Mesenchymal stem cell (in vitro differentiated cells and primary cell): ENCODE measurements around the gene TBL1X.
A peak's percentile ranks its signal among the peaks of the same experiment; 100 is the strongest.

Experiments used
- DNase-seq: peaks from one replicate; pipeline ENCODE4 v3.0.0-alpha.2; 2013
- H2AFZ ChIP-seq: one replicate; pipeline ENCODE4 v1.6.1; 2013; ENCODE audit warnings: low read depth, mild to moderate bottlenecking, control low read depth, inconsistent platforms, low read length, moderate library complexity
- H2AK5ac ChIP-seq: 2 replicates; pipeline ENCODE4 v1.6.1; 2013; ENCODE audit warnings: low read length, moderate library complexity, mild to moderate bottlenecking, inconsistent platforms; ENCODE audit not compliant: severe bottlenecking
- H2BK120ac ChIP-seq: one replicate; pipeline ENCODE4 v1.6.1; 2013; ENCODE audit warnings: low read depth, mild to moderate bottlenecking, inconsistent platforms, low read length, moderate library complexity
- H2BK12ac ChIP-seq, 2 experiments: one replicate each; pipeline ENCODE4 v1.6.1; 2013; ENCODE audit warnings: inconsistent platforms in 2 of 2, low read length in 2 of 2, mild to moderate bottlenecking in 2 of 2, moderate library complexity in 2 of 2, control low read depth in 1 of 2
- H2BK15ac ChIP-seq: one replicate; pipeline ENCODE4 v1.6.1; 2013; ENCODE audit warnings: mild to moderate bottlenecking, low read depth, inconsistent platforms; ENCODE audit not compliant: poor library complexity, severe bottlenecking
- H2BK5ac ChIP-seq: 2 replicates; pipeline ENCODE4 v1.6.1; 2013; ENCODE audit warnings: low read depth, mild to moderate bottlenecking, low read length, control low read depth, inconsistent platforms; ENCODE audit not compliant: poor library complexity, severe bottlenecking
- H3K14ac ChIP-seq, 2 experiments: one replicate each; pipeline ENCODE4 v1.6.1; 2013; ENCODE audit warnings: inconsistent platforms in 2 of 2, low read length in 2 of 2, control low read depth in 1 of 2, mild to moderate bottlenecking in 1 of 2, moderate library complexity in 1 of 2
- H3K18ac ChIP-seq, 2 experiments: one replicate each; pipeline ENCODE4 v1.6.1; 2013; ENCODE audit warnings: inconsistent platforms in 2 of 2, low read length in 2 of 2, control low read depth in 1 of 2, low read depth in 1 of 2, mild to moderate bottlenecking in 1 of 2
- H3K23ac ChIP-seq, 2 experiments: one replicate each; pipeline ENCODE4 v1.6.1; 2013; ENCODE audit warnings: inconsistent platforms in 2 of 2, low read length in 2 of 2, mild to moderate bottlenecking in 2 of 2, moderate library complexity in 2 of 2, control low read depth in 1 of 2
- H3K27ac ChIP-seq: 2 replicates; pipeline ENCODE4 v1.5.1; 2013; ENCODE audit warnings: mild to moderate bottlenecking, moderate library complexity, low read length, control low read depth, inconsistent platforms; ENCODE audit not compliant: poor library complexity, severe bottlenecking
- H3K27me3 ChIP-seq, 2 experiments: 2 replicates each; pipeline versions ENCODE4 v1.6.1 to v1.7.0; 2013; ENCODE audit warnings: low read length in 2 of 2, mild to moderate bottlenecking in 2 of 2, moderate library complexity in 2 of 2, control low read depth in 1 of 2, inconsistent platforms in 1 of 2; ENCODE audit not compliant: control insufficient read depth in 1 of 2, insufficient read depth in 1 of 2
- H3K36me3 ChIP-seq, 2 experiments: 2 replicates each; pipeline versions ENCODE4 v1.6.1 to v1.7.0; 2013; ENCODE audit warnings: low read length in 2 of 2, control low read depth in 1 of 2, inconsistent platforms in 1 of 2, low read depth in 1 of 2, mild to moderate bottlenecking in 1 of 2; ENCODE audit not compliant: insufficient read depth in 2 of 2, control insufficient read depth in 1 of 2
- H3K4ac ChIP-seq, 2 experiments: one replicate each; pipeline ENCODE4 v1.6.1; 2013; ENCODE audit warnings: inconsistent platforms in 2 of 2, low read length in 2 of 2, mild to moderate bottlenecking in 2 of 2, moderate library complexity in 2 of 2, control low read depth in 1 of 2, low read depth in 1 of 2
- H3K4me1 ChIP-seq: 2 replicates; pipeline ENCODE4 v1.6.1; 2013; ENCODE audit warnings: low read depth, low read length, control low read depth; ENCODE audit not compliant: control insufficient read depth, insufficient read depth
- H3K4me2 ChIP-seq: 2 replicates; pipeline ENCODE4 v1.6.1; 2013; ENCODE audit warnings: low read length, mild to moderate bottlenecking, inconsistent platforms; ENCODE audit not compliant: poor library complexity, severe bottlenecking
- H3K4me3 ChIP-seq, 2 experiments: 2 replicates each; pipeline versions ENCODE4 v1.5.1 to v1.7.0; 2013; ENCODE audit warnings: low read length in 2 of 2, mild to moderate bottlenecking in 2 of 2, control low read depth in 1 of 2, low read depth in 1 of 2; ENCODE audit not compliant: insufficient read depth in 1 of 2
- H3K79me1 ChIP-seq: replicated peaks from 2 replicates; pipeline ENCODE4 v1.6.1; 2013; ENCODE audit warnings: mild to moderate bottlenecking, control low read depth, low read length, inconsistent platforms; ENCODE audit not compliant: poor library complexity, severe bottlenecking
- H3K9ac ChIP-seq: 2 replicates; pipeline ENCODE4 v1.7.0; 2013; ENCODE audit warnings: mild to moderate bottlenecking, low read length, moderate library complexity
- H3K9me3 ChIP-seq: 2 replicates; pipeline ENCODE4 v1.7.0; 2013; ENCODE audit warnings: mild to moderate bottlenecking, low read length; ENCODE audit not compliant: control insufficient read depth
- H4K8ac ChIP-seq: one replicate; pipeline ENCODE4 v1.6.1; 2013; ENCODE audit warnings: inconsistent platforms, mild to moderate bottlenecking, low read length, moderate library complexity
- H4K91ac ChIP-seq: one replicate; pipeline ENCODE4 v1.6.1; 2013; ENCODE audit warnings: mild to moderate bottlenecking, low read length, inconsistent platforms
- WGBS: methylation state at CpG from one replicate; pipeline ENCODE4 v1.1.7; 2013; ENCODE audit warnings: mixed read lengths; 5-methylcytosine and 5-hydroxymethylcytosine counted together

Gene TBL1X

GRCh38 chrX:9643807-9644206 is 178.9 kb downstream of the TBL1X start:
- Histone ChIP-seq H3K4me3 (no peak overlapping the region), H4K8ac (no peak overlapping the region), H3K23ac (no peak overlapping the region), H3K36me3 (no peaks in the 10 kb centered on the region), H3K18ac (no peak overlapping the region), H3K79me1 (peaks cover 18% of the 10 kb centered on the region), H2BK5ac (no peak overlapping the region), H3K4me2 (no peak overlapping the region), H3K9ac (no peak overlapping the region), H2AFZ (no peak overlapping the region), H3K9me3 (no peaks in the 10 kb centered on the region), H3K4ac (no peak overlapping the region), H2BK120ac (no peak overlapping the region), H4K91ac (no peak overlapping the region), H3K27ac (no peak overlapping the region), H2BK15ac (no peak overlapping the region), H3K4me1 (no peaks in the 10 kb centered on the region), H3K14ac (no peak overlapping the region), H2BK12ac (no peak overlapping the region), H3K27me3 (no peaks in the 10 kb centered on the region), H2AK5ac (no peak overlapping the region)
- WGBS, result 97% methylated on average over 3 of the region's 4 CpGs
- no peak for DNase-seq

GRCh38 chrX:9644335-9644734 is 179.5 kb downstream of the TBL1X start:
- no peak overlapping the region for H2BK15ac ChIP-seq
- no peak overlapping the region for H2AFZ ChIP-seq
- no peak overlapping the region for H3K4me2 ChIP-seq
- H4K8ac ChIP-seq, result no peak overlapping the region
- H2BK120ac ChIP-seq, result no peak overlapping the region
- no peak overlapping the region for H3K27ac ChIP-seq
- no peak overlapping the region for H3K14ac ChIP-seq
- H2BK5ac ChIP-seq, result no peak overlapping the region
- H3K9ac ChIP-seq, result no peak overlapping the region
- DNase-seq, result no peak
- H3K18ac ChIP-seq, result no peak overlapping the region
- peaks cover 19% of the 10 kb centered on the region for H3K79me1 ChIP-seq
- H3K4me3 ChIP-seq, result no peak overlapping the region
- H3K27me3 ChIP-seq, result no peaks in the 10 kb centered on the region
- 94% methylated on average over 2 of the region's 6 CpGs for WGBS
- H3K36me3 ChIP-seq, result no peaks in the 10 kb centered on the region
- H3K9me3 ChIP-seq, result no peaks in the 10 kb centered on the region
- H2AK5ac ChIP-seq, result no peak overlapping the region
- no peak overlapping the region for H2BK12ac ChIP-seq
- no peaks in the 10 kb centered on the region for H3K4me1 ChIP-seq
- H4K91ac ChIP-seq, result no peak overlapping the region
- H3K4ac ChIP-seq, result no peak overlapping the region
- no peak overlapping the region for H3K23ac ChIP-seq

- Histone ChIP-seq H2BK120ac (no peak overlapping the region), H2BK12ac (no peak overlapping the region)
- 59% methylated on average over 10 of the region's 12 CpGs for WGBS
Observed at GRCh38 chrX:9646471-9647224, 181.8 kb downstream of the TBL1X start.

GRCh38 chrX:9647431-9647830 is 182.6 kb downstream of the TBL1X start:
- Histone ChIP-seq H2BK120ac (no peak overlapping the region), H3K4me3 (no peak overlapping the region), H3K4me1 (peaks cover 5% of the 10 kb centered on the region), H2BK15ac (no peak overlapping the region), H3K4ac (no peak overlapping the region), H3K9me3 (no peaks in the 10 kb centered on the region), H3K14ac (no peak overlapping the region), H2AK5ac (no peak overlapping the region), H3K27ac (no peak overlapping the region), H3K23ac (no peak overlapping the region), H3K79me1 (peaks cover 24% of the 10 kb centered on the region), H4K8ac (no peak overlapping the region), H3K9ac (no peak overlapping the region), H3K18ac (no peak overlapping the region), H3K27me3 (no peaks in the 10 kb centered on the region), H4K91ac (no peak overlapping the region), H3K36me3 (no peaks in the 10 kb centered on the region), H2BK5ac (no peak overlapping the region), H2AFZ (no peak overlapping the region), H3K4me2 (no peak overlapping the region), H2BK12ac (no peak overlapping the region)
- WGBS, result 100% methylated on average over 7 of the region's 7 CpGs
- no peak for DNase-seq

More at GRCh38 chrX:9646471-9647224, 181.8 kb downstream of the TBL1X start:
- H3K36me3 ChIP-seq, result no peaks in the 10 kb centered on the region
- H3K4ac ChIP-seq, result no peak overlapping the region
- H3K27me3 ChIP-seq, result no peaks in the 10 kb centered on the region
- no peak overlapping the region for H3K9ac ChIP-seq
- H3K18ac ChIP-seq, result no peak overlapping the region
- H2AK5ac ChIP-seq, result no peak overlapping the region
- no peak overlapping the region for H2AFZ ChIP-seq
- H4K8ac ChIP-seq, result no peak overlapping the region
- H2BK15ac ChIP-seq, result no peak overlapping the region
- H3K4me3 ChIP-seq, result no peak overlapping the region
- H4K91ac ChIP-seq, result no peak overlapping the region
- no peak overlapping the region for H3K4me2 ChIP-seq
- DNase-seq, result peak; percentile 57
- no peak overlapping the region for H2BK5ac ChIP-seq
- H3K4me1 ChIP-seq, result peaks cover 2% of the 10 kb centered on the region
- no peaks in the 10 kb centered on the region for H3K9me3 ChIP-seq
- H3K79me1 ChIP-seq, result peaks cover 24% of the 10 kb centered on the region
- no peak overlapping the region for H3K23ac ChIP-seq
- H3K27ac ChIP-seq, result no peak overlapping the region
- H3K14ac ChIP-seq, result no peak overlapping the region
